ENCODE data around the gene SPIRE2.

- TF ChIP-seq EZH2phosphoT487 (IDR thresholded peaks at IDR 0.05; ENCODE audit: insufficient read depth, low read depth) (no peak), EZH2 (IDR thresholded peaks at IDR 0.05; ENCODE audit: insufficient read depth, poor library complexity, severe bottlenecking) (no peak)
Measured at GRCh38 chr16:89779909-89780305, 48.4 kb upstream of the SPIRE2 start.
